Endothelial cell of umbilical vein (primary cell): ENCODE measurements around the gene RENBP.

Source experiments
- CTCF ChIP-seq, 2 donors: IDR thresholded peaks; 1 replicate in 1 of 2; 2 replicates in 1 of 2; pipeline ENCODE4 v1.5.1; 2011; ENCODE audit warnings: low read length in 2 of 2, mild to moderate bottlenecking in 2 of 2, moderate library complexity in 2 of 2, control low read depth in 1 of 2, inconsistent platforms in 1 of 2, low read depth in 1 of 2; ENCODE audit not compliant: insufficient read depth in 1 of 2; ENCODE audit errors: extremely low read depth in 1 of 2
- EZH2 ChIP-seq: IDR thresholded peaks from 2 replicates; pipeline ENCODE4 v1.6.1; 2012; ENCODE audit warnings: borderline replicate concordance, low read depth, mild to moderate bottlenecking, moderate library complexity, low read length, inconsistent platforms; ENCODE audit not compliant: severe bottlenecking
- MAX ChIP-seq: IDR thresholded peaks from 2 replicates; pipeline ENCODE4 v1.6.1; 2011; ENCODE audit not compliant: insufficient read depth, insufficient read length

GRCh38 chrX:153921511-153922446 is 22.7 kb downstream of the RENBP start:
- TF ChIP-seq CTCF (IDR thresholded peaks at IDR 0.05; ENCODE audit: extremely low read depth in 1 of 2, insufficient read depth in 1 of 2, low read depth in 1 of 2, low read length in 2 of 2) (no peak), EZH2 (no peak), MAX (no peak)
